ENCODE results near the gene CDC40.

DNA sequence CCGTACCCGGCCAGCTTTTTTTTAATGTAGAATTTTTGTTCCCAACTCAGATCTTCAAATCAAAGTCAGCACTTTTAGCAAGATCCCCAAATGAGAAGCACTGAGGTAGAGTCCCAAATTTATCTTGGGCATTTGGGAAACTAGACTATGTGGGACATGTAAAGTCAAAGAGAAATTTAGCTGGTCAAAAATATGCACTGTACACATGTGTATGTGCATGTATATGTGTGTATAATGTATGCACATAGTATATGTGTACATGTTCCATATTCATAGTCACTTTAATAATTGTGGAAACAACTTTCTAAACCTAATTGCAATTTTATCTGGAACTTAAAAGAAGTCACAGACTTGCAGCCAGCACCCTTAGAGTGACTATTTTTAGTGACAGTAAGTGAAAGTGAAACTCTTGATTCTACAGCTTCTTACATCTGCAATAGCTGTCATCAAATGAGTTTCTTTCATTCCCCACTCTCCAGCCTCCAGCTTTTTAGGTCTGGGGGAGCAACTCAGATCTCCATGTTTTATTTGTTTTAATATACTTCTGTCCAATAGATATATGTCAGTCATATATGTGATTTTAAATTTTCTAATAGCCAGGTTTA, 53.6 kb downstream of the CDC40 start:
- TF ChIP-seq, protein P1, sequence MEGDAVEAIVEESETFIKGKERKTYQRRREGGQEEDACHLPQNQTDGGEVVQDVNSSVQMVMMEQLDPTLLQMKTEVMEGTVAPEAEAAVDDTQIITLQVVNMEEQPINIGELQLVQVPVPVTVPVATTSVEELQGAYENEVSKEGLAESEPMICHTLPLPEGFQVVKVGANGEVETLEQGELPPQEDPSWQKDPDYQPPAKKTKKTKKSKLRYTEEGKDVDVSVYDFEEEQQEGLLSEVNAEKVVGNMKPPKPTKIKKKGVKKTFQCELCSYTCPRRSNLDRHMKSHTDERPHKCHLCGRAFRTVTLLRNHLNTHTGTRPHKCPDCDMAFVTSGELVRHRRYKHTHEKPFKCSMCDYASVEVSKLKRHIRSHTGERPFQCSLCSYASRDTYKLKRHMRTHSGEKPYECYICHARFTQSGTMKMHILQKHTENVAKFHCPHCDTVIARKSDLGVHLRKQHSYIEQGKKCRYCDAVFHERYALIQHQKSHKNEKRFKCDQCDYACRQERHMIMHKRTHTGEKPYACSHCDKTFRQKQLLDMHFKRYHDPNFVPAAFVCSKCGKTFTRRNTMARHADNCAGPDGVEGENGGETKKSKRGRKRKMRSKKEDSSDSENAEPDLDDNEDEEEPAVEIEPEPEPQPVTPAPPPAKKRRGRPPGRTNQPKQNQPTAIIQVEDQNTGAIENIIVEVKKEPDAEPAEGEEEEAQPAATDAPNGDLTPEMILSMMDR (IDR thresholded peaks at IDR 0.05) = no peak
- TF ChIP-seq POLR2A (IDR thresholded peaks at IDR 0.05) = no peak
